ENCODE results near the gene TAS2R41. TPM values are rescaled to one million over a fixed set of nuclear protein-coding genes. Genes with fewer than 3 reads are reported as not detected.
"Not testable (repeated sequence)": the region's sequence is repeated elsewhere in the genome, so short reads cannot be mapped to it uniquely, and the experiment has no call there.

The TAS2R41 gene
- total RNA-seq, 1 donor from 2014 or later: not detected

DNA sequence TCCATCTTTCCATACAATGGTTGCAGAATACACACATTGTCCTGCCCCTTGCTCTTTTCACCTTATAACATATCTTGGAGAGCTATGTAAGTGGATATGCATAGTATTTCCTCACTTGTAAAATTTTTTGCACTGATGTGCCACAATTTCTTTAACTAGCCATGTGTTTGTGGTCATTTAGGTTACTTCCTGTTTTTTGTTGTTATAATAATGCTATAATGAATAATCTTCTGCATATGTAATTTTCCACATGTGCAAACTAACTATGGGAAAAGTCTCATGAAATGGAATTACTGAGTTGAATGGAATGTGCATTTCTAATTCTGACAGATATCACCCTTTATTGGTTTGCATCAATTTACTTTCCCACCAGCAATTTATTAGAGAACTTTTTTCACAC, 2.8 kb downstream of the TAS2R41 start:
- TF ChIP-seq, protein P1, sequence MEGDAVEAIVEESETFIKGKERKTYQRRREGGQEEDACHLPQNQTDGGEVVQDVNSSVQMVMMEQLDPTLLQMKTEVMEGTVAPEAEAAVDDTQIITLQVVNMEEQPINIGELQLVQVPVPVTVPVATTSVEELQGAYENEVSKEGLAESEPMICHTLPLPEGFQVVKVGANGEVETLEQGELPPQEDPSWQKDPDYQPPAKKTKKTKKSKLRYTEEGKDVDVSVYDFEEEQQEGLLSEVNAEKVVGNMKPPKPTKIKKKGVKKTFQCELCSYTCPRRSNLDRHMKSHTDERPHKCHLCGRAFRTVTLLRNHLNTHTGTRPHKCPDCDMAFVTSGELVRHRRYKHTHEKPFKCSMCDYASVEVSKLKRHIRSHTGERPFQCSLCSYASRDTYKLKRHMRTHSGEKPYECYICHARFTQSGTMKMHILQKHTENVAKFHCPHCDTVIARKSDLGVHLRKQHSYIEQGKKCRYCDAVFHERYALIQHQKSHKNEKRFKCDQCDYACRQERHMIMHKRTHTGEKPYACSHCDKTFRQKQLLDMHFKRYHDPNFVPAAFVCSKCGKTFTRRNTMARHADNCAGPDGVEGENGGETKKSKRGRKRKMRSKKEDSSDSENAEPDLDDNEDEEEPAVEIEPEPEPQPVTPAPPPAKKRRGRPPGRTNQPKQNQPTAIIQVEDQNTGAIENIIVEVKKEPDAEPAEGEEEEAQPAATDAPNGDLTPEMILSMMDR (IDR thresholded peaks at IDR 0.05; ENCODE audit: insufficient read depth, low read length, poor library complexity, severe bottlenecking): no peak
- no peak overlapping the region for H3K4me3 ChIP-seq (ENCODE audit: low read depth, low read length)
- DNase-seq (ENCODE audit: low read depth): no peak
- no peaks in the 10 kb centered on the region for H3K27me3 ChIP-seq (ENCODE audit: control insufficient read depth, insufficient read depth, low read length)
- no peaks in the 10 kb centered on the region for H3K36me3 ChIP-seq (ENCODE audit: control insufficient read depth, insufficient read depth, low read length)

DNA sequence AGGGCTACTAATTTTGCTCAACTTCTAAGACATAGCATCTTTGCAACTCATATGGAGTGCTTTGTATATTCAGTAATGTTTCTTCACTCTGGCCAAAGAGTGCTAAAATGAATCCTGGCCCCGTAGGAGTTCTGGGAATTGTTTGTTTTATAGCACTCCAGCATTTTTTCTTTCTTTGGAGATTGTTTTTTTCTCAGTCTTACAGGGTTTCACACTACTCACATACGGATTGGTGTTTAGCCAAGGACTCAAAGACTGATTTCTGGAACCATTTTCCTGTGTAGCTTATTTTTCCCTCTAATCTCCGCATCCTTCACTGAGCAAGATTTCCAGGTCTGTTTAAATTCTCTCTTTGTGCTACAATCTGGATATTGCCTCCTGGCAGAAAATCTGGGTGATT, 6.4 kb downstream of the TAS2R41 start:
- H3K36me3 ChIP-seq (ENCODE audit: control insufficient read depth, insufficient read depth, low read length): no peaks in the 10 kb centered on the region
- H3K27me3 ChIP-seq (ENCODE audit: control insufficient read depth, insufficient read depth, low read length): no peaks in the 10 kb centered on the region
- TF ChIP-seq, protein P1 (IDR thresholded peaks at IDR 0.05; ENCODE audit: insufficient read depth, low read length, poor library complexity, severe bottlenecking): no peak
- no peak for DNase-seq (ENCODE audit: low read depth)
- no peak overlapping the region for H3K4me3 ChIP-seq (ENCODE audit: low read depth, low read length)

DNA sequence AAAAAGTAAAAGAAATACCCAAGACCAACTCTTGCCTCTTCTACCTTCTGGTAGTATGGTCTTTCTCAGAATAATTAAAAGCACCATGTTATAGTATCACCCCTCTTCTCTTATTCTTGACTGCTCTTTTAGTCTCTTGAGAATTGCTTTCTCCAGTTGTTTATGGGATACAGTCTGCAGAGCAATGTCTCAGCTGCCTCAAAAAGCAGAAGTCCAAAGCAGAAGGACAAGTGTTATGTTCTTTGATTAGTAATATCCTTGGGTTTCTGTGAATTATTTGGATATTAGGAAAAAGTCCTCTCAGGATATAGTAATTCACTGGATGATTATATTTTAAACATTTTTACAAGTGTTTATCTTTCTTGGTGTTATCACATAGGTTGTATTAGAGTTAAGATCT, 7.4 kb downstream of the TAS2R41 start:
- Histone ChIP-seq H3K4me3 (ENCODE audit: low read depth, low read length) (no peak overlapping the region), H3K36me3 (ENCODE audit: control insufficient read depth, insufficient read depth, low read length) (no peaks in the 10 kb centered on the region), H3K27me3 (ENCODE audit: control insufficient read depth, insufficient read depth, low read length) (no peaks in the 10 kb centered on the region)
- DNase-seq (ENCODE audit: low read depth): no peak
- TF ChIP-seq, protein P1 (IDR thresholded peaks at IDR 0.05; ENCODE audit: insufficient read depth, low read length, poor library complexity, severe bottlenecking): no peak

DNA sequence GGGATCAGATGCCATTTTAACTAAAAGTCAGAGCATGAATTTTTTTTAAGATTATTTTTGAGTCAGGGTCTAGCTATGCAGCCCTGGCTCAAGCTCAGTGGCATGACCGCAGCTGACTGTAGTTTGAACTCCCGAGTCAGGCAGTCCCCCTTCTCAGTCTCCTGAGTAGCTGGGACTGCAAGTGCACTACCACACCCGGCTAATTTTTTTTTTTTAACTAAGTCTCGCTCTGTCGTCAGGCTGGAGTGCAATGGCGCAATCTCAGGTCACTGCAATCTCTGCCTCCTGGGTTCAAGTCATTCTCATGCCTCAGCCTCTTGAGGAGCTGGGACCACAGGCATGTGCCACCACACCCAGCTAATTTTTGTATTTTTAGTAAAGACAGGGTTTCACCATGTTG, 7.8 kb downstream of the TAS2R41 start:
- no peak for DNase-seq (ENCODE audit: low read depth)
- TF ChIP-seq, protein P1 (IDR thresholded peaks at IDR 0.05; ENCODE audit: insufficient read depth, low read length, poor library complexity, severe bottlenecking): no peak
- H3K27me3 ChIP-seq (ENCODE audit: control insufficient read depth, insufficient read depth, low read length): no peaks in the 10 kb centered on the region
- no peak overlapping the region for H3K4me3 ChIP-seq (ENCODE audit: low read depth, low read length)
- no peaks in the 10 kb centered on the region for H3K36me3 ChIP-seq (ENCODE audit: control insufficient read depth, insufficient read depth, low read length)

DNA sequence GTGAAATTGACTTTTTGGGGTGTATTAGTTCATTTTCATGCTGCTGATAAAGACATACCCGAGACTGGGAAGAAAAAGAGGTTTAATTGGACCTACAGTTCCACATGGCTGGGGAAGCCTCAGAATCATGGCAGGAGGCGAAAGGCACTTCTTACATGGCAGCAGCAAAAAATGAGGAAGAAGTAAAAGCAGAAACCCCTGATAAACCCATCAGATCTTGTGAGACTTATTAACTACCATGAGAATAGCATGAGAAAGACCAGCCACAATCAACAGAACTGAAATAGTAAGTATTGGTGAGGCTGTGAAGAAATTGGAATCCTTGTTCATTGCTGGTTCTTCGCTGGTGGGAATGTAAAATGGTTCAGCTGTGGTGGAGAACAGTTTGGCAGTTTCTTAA, 8.6 kb downstream of the TAS2R41 start:
- H3K4me3 ChIP-seq (ENCODE audit: low read depth, low read length); H3K36me3 ChIP-seq (ENCODE audit: control insufficient read depth, insufficient read depth, low read length); H3K27me3 ChIP-seq (ENCODE audit: control insufficient read depth, insufficient read depth, low read length); DNase-seq (ENCODE audit: low read depth): not testable (repeated sequence)

DNA sequence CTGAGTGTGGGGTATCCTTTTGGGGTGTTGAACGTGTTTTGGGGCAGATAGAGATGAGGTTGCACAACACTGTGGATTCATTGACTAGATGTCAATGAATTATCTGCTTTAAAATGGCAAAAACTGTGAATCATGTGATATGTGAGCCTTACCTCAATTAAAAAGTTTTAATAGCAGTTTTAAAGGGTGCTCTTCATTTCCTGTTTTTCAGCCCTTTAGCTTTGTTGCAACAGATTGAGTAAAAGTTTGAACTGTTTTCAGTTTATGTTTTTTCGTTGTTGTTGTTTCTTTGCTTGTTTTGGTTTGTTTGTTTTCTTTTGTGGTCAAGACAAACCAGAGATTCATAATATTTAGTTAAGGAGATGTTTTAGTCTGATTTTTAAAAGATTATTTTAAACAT, 9.4 kb downstream of the TAS2R41 start:
- Histone ChIP-seq H3K27me3 (ENCODE audit: control insufficient read depth, insufficient read depth, low read length) (no peaks in the 10 kb centered on the region), H3K4me3 (ENCODE audit: low read depth, low read length) (no peak overlapping the region), H3K36me3 (ENCODE audit: control insufficient read depth, insufficient read depth, low read length) (no peaks in the 10 kb centered on the region)
- no peak for DNase-seq (ENCODE audit: low read depth)
- TF ChIP-seq, protein P1 (IDR thresholded peaks at IDR 0.05; ENCODE audit: insufficient read depth, low read length, poor library complexity, severe bottlenecking): no peak
